NCI-H1092 treated with DMSO at 0.1 percent for 48 hours (cell line): ENCODE data around the gene HNRNPCL2.
"Not testable (repeated sequence)": the region's sequence is repeated elsewhere in the genome, so short reads cannot be mapped to it uniquely, and the experiment has no call there.

Experiments
- DNase-seq: peaks from one replicate; lab custom pipeline; 2025; lab: John Stamatoyannopoulos, UW

Gene HNRNPCL2

DNA sequence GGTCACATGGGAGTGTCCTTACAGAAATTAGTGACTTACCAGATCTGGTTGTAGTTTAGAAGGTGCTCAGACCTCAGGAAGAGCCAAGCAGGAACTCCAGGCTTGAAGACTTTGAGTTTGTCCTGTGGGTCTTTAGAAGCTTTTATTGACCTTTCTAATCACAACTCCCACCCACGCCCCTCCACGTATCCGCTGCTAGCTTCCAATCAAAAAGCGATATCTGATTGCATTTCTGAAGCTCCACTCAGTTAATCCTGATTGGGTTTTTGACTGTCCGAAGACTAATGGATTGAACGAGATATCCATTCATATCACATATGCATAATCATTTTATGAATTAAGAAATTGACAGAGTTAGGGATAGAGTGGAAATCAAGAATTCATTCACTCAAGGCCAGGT is at the start of gene HNRNPCL2:
HNRNPCL2 (minus strand) TSS at position 101 of the 400 bp plus-strand sequence. CDS start 454 bp downstream, outside the sequence.
- DNase-seq = not testable (repeated sequence)

DNA sequence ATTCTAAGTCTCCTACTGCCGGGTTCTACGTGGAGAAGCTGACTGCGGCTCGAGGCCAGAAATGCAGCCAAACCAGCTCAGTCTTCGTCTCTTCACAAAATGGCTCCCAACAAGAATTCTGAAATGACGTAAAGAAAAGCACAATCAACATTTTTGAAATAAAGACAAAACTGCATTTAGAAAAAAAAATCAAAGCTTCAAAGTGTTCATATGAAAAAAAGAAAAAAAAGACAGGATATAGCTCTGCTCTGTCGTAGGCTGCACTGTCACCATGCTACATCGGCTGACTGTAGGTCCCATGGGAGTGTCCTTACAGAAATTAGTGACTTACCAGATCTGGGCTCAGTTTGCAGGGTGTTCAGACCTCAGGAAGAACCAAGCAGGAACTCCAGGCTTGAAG is 48.9 kb upstream of the HNRNPCL2 start, which contains the start of gene HNRNPCL4:
HNRNPCL4 (minus strand) TSS at position 101 of the 400 bp plus-strand sequence. CDS start 164 bp downstream, outside the sequence.
- DNase-seq = not testable (repeated sequence)

DNA sequence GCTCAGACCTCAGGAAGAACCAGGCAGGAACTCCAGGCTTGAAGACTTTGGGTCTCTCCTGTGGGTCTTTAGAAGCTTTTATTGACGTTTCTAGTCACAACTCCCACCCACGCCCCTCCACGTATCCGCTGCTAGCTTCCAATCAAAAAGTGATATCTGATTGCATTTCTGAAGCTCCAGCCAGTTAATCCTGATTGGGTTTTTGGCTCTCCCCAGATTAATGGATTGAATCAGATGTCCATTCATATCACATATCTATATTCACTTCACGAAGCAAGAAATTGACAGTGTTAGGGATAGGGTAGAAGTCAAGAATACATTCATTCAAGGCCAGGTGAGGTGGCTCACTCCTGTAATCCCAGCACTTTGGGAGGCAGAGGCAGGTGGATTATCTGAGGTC is 39.3 kb upstream of the HNRNPCL2 start, which contains the start of gene PRAMEF26:
PRAMEF26 (minus strand) TSS at position 101 of the 400 bp plus-strand sequence. CDS start 2,914 bp downstream, outside the sequence.
- DNase-seq = not testable (repeated sequence)

DNA sequence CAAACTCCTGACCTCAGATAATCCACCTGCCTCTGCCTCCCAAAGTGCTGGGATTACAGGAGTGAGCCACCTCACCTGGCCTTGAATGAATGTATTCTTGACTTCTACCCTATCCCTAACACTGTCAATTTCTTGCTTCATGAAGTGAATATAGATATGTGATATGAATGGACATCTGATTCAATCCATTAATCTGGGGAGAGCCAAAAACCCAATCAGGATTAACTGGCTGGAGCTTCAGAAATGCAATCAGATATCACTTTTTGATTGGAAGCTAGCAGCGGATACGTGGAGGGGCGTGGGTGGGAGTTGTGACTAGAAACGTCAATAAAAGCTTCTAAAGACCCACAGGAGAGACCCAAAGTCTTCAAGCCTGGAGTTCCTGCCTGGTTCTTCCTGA is 46.2 kb downstream of the HNRNPCL2 start, which contains the start of gene PRAMEF25:
PRAMEF25 (plus strand) TSS at position 301 of the 400 bp plus-strand sequence. CDS start 2,920 bp downstream, outside the sequence.
- not testable (repeated sequence) for DNase-seq
